H54 (cell line): ENCODE results near the gene CGB8.
"Not testable (repeated sequence)": the region's sequence is repeated elsewhere in the genome, so short reads cannot be mapped to it uniquely, and the experiment has no call there.

Experiments used
- DNase-seq: peaks from one replicate; pipeline ENCODE4 v3.0.0; 2011; ENCODE audit warnings: low spot score, mixed read lengths; ENCODE audit not compliant: insufficient read length
- FAIRE-seq: peaks from 3 replicates; lab custom pipeline; 2011; peaks lifted over from hg19 to GRCh38; lab: Jason Lieb, UNC
- POLR2A ChIP-seq: IDR thresholded peaks from 2 replicates; pipeline ENCODE4 v1.6.1; 2011; ENCODE audit warnings: low read depth, mild to moderate bottlenecking, low read length

Gene CGB8

DNA sequence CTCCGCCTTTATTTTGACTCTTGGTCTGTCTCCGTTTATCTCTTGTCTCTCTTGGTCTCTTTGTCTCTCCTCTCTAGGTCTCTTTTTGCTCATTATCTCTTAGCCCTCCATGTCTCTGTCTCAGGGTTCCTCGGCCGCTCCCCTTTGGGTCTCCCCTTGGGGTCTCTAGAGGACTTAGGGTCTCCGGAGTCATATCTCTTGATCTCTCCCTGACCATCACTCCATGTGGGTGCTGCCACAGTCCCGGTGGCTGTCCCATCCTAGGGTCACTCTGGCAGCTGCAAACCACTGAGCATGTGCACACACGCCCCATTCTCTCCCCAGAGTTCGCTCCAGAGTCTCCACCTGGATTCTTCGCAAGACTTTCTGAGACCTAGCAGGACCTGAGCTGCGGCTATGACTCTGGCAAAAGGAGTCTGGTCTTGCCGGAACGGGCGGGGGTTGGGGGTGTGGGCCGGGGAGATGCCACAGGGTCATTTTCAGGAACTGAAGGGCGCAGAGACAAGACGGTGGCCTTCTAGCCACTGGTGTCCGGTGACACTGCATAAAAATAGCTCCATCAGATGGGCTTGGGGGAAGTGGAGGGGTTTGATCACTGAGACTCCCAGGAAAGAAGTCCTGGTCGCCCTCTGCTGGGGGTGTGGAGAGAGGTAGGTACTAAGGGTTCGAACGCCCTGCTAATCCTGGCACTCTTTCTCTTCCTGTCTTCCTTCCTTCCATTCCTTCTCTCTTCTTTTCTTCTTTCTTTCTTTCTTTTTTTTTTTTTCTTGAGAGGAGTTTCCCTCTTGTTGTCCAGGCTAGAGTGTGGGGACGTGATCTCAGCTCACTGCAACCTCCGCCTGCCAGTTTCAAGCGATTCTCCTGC, 24.8 kb upstream of the CGB8 start:
- no peak for FAIRE-seq
- DNase-seq: no peak
- TF ChIP-seq POLR2A: no peak

GRCh38 chr19:49071860-49072547, 23.1 kb upstream of the CGB8 start:
- no peak for FAIRE-seq
- no peak for TF ChIP-seq POLR2A
- DNase-seq: no peak

DNA sequence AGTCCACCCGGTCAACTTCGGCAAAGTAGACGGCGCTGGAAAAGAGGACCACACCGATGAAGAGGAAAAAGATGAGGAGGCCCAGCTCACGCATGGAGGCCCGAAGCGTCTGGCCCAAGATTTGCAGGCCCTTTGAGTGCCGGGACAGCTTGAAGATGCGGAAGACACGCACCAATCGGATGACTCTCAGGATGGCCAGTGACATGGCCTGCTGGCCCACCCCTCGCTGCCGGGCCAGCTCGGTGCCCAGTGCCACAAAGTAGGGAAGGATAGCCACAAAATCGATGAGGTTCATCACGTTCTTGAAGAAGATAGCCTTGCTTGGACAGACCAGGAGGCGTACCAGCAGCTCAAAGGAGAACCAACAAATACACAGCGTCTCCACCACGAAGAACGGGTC, 21.5 kb upstream of the CGB8 start:
- FAIRE-seq (no peak), DNase-seq (no peak)
- no peak for TF ChIP-seq POLR2A

DNA sequence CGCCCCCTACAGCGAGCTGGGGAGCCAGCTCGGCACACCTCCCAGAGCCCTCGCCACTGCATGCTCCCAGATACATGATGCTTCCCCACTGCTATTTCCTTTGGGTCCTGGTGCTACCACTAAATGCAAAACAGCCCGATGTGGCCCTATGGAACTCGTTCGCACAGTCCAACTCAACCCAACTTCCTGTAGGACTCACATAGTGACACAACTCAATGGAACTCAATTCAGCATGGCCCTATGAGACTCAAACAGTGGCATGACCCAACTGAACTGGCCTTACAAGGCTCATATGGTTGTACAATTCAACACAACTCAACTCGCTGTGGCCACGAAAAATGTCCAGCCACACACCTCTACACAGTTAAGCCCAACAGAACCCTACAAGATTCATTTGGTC, 20.1 kb upstream of the CGB8 start:
- TF ChIP-seq POLR2A: no peak
- no peak for DNase-seq
- FAIRE-seq: no peak

- FAIRE-seq (no peak), DNase-seq (no peak)
- no peak for TF ChIP-seq POLR2A
Measured at GRCh38 chr19:49067554-49067953, 18.6 kb upstream of the CGB8 start.

- TF ChIP-seq POLR2A: no peak
- no peak for FAIRE-seq
- no peak for DNase-seq
Measured at GRCh38 chr19:49065905-49066512, 17.1 kb upstream of the CGB8 start.

- no peak for DNase-seq
- FAIRE-seq: no peak
- TF ChIP-seq POLR2A: no peak
Measured at GRCh38 chr19:49064768-49065611, 16.1 kb upstream of the CGB8 start, which contains the start of gene NTF4. NTF4 (minus strand) TSS chr19:49064818; CDS start chr19:49061997, 2,821 bp downstream.

DNA sequence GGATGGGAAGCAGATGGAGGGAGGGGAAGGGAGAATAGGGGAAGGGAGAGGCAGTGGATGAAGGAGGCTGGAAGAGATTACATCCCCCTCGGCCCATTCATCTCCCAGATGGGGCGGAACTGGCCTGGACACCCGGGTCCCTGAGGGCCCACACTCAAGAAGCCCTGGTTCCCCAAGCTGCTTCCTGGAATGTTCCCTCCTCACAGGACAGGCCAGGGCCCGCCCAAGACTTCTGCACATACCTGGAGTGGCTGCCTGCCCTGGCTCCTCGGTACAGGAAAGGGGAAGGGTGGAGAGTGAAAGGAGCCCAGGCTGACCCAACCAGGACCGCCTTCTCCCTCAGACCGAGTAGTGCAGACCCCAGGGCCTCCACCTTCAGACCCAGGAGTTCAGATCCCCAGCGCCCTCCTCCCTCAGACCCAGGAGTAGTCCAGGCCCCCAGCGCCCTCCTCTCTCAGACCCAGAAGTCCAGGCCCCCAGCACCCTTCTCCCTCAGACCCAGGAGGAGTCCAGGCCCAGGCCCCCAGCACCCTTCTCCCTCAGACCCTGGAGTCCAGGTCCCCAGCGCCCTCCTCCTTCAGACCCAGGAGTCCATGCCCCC, 15.2 kb upstream of the CGB8 start:
- DNase-seq (no peak), FAIRE-seq (no peak)
- TF ChIP-seq POLR2A: no peak

- FAIRE-seq (no peak), DNase-seq (no peak)
- TF ChIP-seq POLR2A: no peak
Measured at GRCh38 chr19:49061445-49061844, 12.5 kb upstream of the CGB8 start.

DNA sequence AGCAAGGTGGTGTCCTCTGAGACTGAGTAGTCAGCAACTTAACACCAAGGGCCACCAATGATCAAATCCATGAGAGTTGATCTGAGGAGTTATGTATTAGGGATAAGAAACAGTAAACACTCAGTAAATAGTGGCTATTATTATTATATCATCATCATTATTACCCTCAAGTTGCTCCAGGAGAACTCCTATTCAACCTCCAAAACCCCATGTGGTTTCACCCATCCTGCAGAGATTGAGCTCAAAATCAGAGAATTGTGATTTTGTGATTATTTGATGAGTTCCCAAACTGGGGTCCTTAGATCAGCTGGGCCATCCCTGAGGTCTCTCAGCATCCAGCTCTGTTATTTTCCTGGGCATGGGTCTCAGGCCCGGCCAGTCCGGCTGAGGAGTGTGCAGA, 12.1 kb upstream of the CGB8 start:
- FAIRE-seq (no peak), DNase-seq (no peak)
- TF ChIP-seq POLR2A: no peak

GRCh38 chr19:49059053-49059452, 10.1 kb upstream of the CGB8 start:
- no peak for DNase-seq
- no peak for FAIRE-seq
- no peak for TF ChIP-seq POLR2A

DNA sequence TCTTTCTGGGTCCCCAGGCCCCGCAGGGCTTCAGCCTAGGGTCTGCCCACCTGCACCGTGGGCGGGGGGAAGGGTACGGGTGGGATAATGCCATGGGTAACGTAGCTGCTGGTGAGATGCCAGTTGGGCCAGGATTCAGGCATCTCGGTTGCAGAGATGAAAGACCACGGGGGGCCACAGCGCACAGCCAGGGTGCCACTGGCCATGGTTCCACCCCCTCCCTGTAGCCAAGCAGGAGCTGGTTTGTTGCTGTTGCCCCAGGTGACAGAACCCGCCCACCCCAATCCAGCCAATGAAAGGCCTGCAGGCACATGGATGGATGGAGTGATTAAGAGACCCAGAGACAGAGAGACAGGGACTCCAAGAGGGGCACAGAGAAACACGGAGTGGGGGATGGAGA, 9.7 kb upstream of the CGB8 start:
- FAIRE-seq (no peak), DNase-seq (no peak)
- TF ChIP-seq POLR2A: no peak

GRCh38 chr19:49057636-49058234, 8.8 kb upstream of the CGB8 start, which contains the start of gene CGB7:
CGB7 (minus strand) TSS chr19:49057749; CDS start chr19:49055375, 2,374 bp downstream.
- DNase-seq: peak; percentile 70

DNA sequence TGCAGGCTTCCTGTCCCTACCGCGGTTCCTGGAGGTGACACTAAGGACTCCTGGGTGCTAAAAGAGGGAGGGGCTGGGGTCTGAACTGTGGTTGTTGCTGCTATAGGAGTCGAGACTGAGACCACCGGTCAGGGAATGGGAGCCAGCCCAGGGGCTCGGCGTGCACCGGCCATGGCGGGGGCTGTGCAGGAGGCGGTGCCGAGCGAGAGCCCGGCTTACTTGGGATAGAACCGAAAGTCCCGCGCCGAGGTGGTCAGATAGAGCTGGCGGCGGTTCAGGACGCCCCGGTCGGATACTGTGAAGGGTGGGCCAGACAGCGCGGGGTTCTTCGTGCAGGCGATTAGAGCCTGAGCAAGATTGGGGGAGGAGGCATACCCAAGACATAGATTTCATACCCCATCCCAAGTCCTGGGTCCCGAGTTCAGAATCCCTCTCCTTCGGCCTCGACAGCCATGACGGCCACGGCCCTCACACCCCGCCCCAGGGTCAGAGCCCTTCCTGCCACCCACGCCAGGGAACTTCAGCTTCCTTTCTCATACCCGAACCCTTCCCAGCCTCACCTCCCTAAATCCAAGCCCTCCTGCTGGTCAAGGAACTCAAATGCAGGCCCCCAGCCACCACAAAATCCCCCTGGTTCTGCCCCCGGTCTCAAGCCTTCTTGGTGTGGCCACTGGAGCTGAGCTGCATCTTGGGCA, 8.1 kb upstream of the CGB8 start:
- FAIRE-seq, DNase-seq: not testable (repeated sequence)

More at GRCh38 chr19:49057636-49058234, 8.8 kb upstream of the CGB8 start, which contains the start of gene CGB7:
- no peak for FAIRE-seq
- 0 out of 2 replicates have a peak, but pooled peaks have one; percentile 27 for TF ChIP-seq POLR2A
